Endothelial cell of umbilical vein (primary cell): ENCODE measurements around the gene BBX. TPM values are rescaled to one million over a fixed set of nuclear protein-coding genes. Genes with fewer than 3 reads are reported as not detected.

Experiments
- BruUV-seq: library from RNA; stranded (reverse); fragments of 400-500 nt; replicated peaks from 2 replicates; lab custom pipeline; 2021; lab: Mats Ljungman, UMichigan
- CTCF ChIA-PET: fragments of 300-600, 350-600 bp; sonication (Branson Sonifier 250); formaldehyde crosslinking; loops from one replicate; lab custom pipeline; 2021; ENCODE audit warnings: antibody characterized with exemption, inconsistent platforms; lab: Charles Lee
- POLR2A ChIA-PET: fragments of 300-600, 350-600 bp; sonication (Branson Sonifier 250); formaldehyde crosslinking; loops from one replicate; lab custom pipeline; 2021; ENCODE audit warnings: antibody characterized with exemption, inconsistent platforms; lab: Charles Lee
- DNase-seq: peaks from one replicate; pipeline ENCODE4 v3.0.0-alpha.2; 2011; ENCODE audit warnings: low read depth, low spot score
- FAIRE-seq: peaks from 2 replicates; lab custom pipeline; 2011; peaks lifted over from hg19 to GRCh38; lab: Jason Lieb, UNC
- H2AFZ ChIP-seq: 2 replicates; pipeline ENCODE4 v1.6.0; 2012; ENCODE audit warnings: low read depth, low read length, control low read depth, inconsistent platforms
- H3K27ac ChIP-seq: 2 replicates; pipeline ENCODE4 v1.5.1; 2011; ENCODE audit warnings: low read depth, mild to moderate bottlenecking, control low read depth, low read length, moderate library complexity; ENCODE audit not compliant: insufficient read depth
- H3K27me3 ChIP-seq, 2 experiments: 2 replicates each; pipeline versions ENCODE4 v1.6.0 to v1.6.1; 2011; ENCODE audit warnings: low read length in 2 of 2, mixed read lengths in 1 of 2; ENCODE audit not compliant: control insufficient read depth in 2 of 2, insufficient read depth in 2 of 2
- H3K36me3 ChIP-seq, 2 experiments: 2 replicates in 1 of 2; 3 replicates in 1 of 2; pipeline ENCODE4 v1.5.1; 2011; ENCODE audit warnings: low read length in 2 of 2, mild to moderate bottlenecking in 1 of 2, moderate library complexity in 1 of 2; ENCODE audit not compliant: control insufficient read depth in 2 of 2, insufficient read depth in 2 of 2; ENCODE audit errors: extremely low read depth in 1 of 2
- H3K4me1 ChIP-seq: 3 replicates; pipeline ENCODE4 v1.5.1; 2011; ENCODE audit warnings: mild to moderate bottlenecking, low read length; ENCODE audit not compliant: control insufficient read depth, insufficient read depth; ENCODE audit errors: extremely low read depth
- H3K4me2 ChIP-seq: 2 replicates; pipeline ENCODE4 v1.6.1; 2011; ENCODE audit warnings: low read length, control low read depth, mixed read lengths; ENCODE audit not compliant: insufficient read depth
- H3K4me3 ChIP-seq, 3 experiments: fragments of 200-600 bp in 1 of 3; sonication (generic), shearing (Covaris generic) in 1 of 3; replicated peaks in 1 of 3; 2 replicates each; pipeline ENCODE4 v1.5.1; 2011 to 2016; ENCODE audit warnings: control low read depth in 3 of 3, low read length in 3 of 3, mild to moderate bottlenecking in 2 of 3, inconsistent platforms in 1 of 3, low read depth in 1 of 3, moderate library complexity in 1 of 3; ENCODE audit not compliant: insufficient read depth in 1 of 3
- H3K79me2 ChIP-seq: 2 replicates; pipeline ENCODE4 v1.6.0; 2012; ENCODE audit warnings: low read length, inconsistent platforms; ENCODE audit not compliant: control insufficient read depth, insufficient read depth
- H3K9ac ChIP-seq: replicated peaks from 2 replicates; pipeline ENCODE3; 2011; ENCODE audit warnings: low read length, control low read depth; ENCODE audit not compliant: insufficient read depth; ENCODE audit errors: extremely low read depth
- H3K9me1 ChIP-seq: replicated peaks from 3 replicates; pipeline ENCODE4 v1.6.0; 2011; ENCODE audit warnings: mild to moderate bottlenecking, low read length; ENCODE audit not compliant: control insufficient read depth, insufficient read depth; ENCODE audit errors: extremely low read depth
- H3K9me3 ChIP-seq: replicated peaks from 2 replicates; pipeline ENCODE4 v1.5.1; 2012; ENCODE audit warnings: low read length, inconsistent platforms; ENCODE audit not compliant: control insufficient read depth, insufficient read depth
- H4K20me1 ChIP-seq: replicated peaks from 2 replicates; pipeline ENCODE3; 2011; ENCODE audit warnings: mild to moderate bottlenecking, low read length; ENCODE audit not compliant: control insufficient read depth, insufficient read depth; ENCODE audit errors: extremely low read depth
- CTCF ChIP-seq, 2 donors: IDR thresholded peaks; 1 replicate in 1 of 2; 2 replicates in 1 of 2; pipeline ENCODE4 v1.5.1; 2011; ENCODE audit warnings: low read length in 2 of 2, mild to moderate bottlenecking in 2 of 2, moderate library complexity in 2 of 2, control low read depth in 1 of 2, inconsistent platforms in 1 of 2, low read depth in 1 of 2; ENCODE audit not compliant: insufficient read depth in 1 of 2; ENCODE audit errors: extremely low read depth in 1 of 2
- EZH2 ChIP-seq: IDR thresholded peaks from 2 replicates; pipeline ENCODE4 v1.6.1; 2012; ENCODE audit warnings: borderline replicate concordance, low read depth, mild to moderate bottlenecking, moderate library complexity, low read length, inconsistent platforms; ENCODE audit not compliant: severe bottlenecking
- FOS ChIP-seq: IDR thresholded peaks from 2 replicates; pipeline ENCODE4 v1.6.1; 2011; ENCODE audit warnings: mild to moderate bottlenecking, low read length, moderate library complexity, borderline replicate concordance; ENCODE audit not compliant: insufficient read depth
- GATA2 ChIP-seq: IDR thresholded peaks from 2 replicates; pipeline ENCODE4 v1.7.0; 2011; ENCODE audit warnings: low read depth, mild to moderate bottlenecking, moderate library complexity, mixed read lengths, low read length; ENCODE audit not compliant: insufficient read length, insufficient read depth
- JUN ChIP-seq: IDR thresholded peaks from 2 replicates; pipeline ENCODE4 v1.6.1; 2011; ENCODE audit warnings: borderline replicate concordance, low read depth; ENCODE audit not compliant: insufficient read length, insufficient read depth
- MAX ChIP-seq: IDR thresholded peaks from 2 replicates; pipeline ENCODE4 v1.6.1; 2011; ENCODE audit not compliant: insufficient read depth, insufficient read length
- MYC ChIP-seq: IDR thresholded peaks from one replicate; pipeline ENCODE4 v1.6.1; 2011; ENCODE audit warnings: mild to moderate bottlenecking, low read depth, low read length
- POLR2A ChIP-seq: IDR thresholded peaks from 2 replicates; pipeline ENCODE4 v1.6.1; 2012; ENCODE audit warnings: low read depth, mild to moderate bottlenecking, control low read depth, low read length
- POLR2AphosphoS5 ChIP-seq: IDR thresholded peaks from 2 replicates; pipeline ENCODE4 v1.6.1; 2012; ENCODE audit warnings: low read depth, mild to moderate bottlenecking, control low read depth, low read length, moderate library complexity; ENCODE audit not compliant: insufficient read depth
- dilution Hi-C: fragments of 300-500 bp; cut with MboI; formaldehyde crosslinking; loops from one replicate; pipeline ENCODE4 v1.15.0; 2019; ENCODE audit warnings: low sequenced_read_pairs; ENCODE audit not compliant: extremely low pct_ligation_motif_present
- intact Hi-C: fragments of 100-400 bp; cut with micrococcal nuclease; formaldehyde crosslinking; loops from one replicate; pipeline ENCODE4 v1.10.0; 2022
- polyA plus RNA-seq, 4 experiments: library from polyadenylated mRNA; depleted of rRNA in 3 of 4; stranded (reverse) in 3 of 4; unstranded in 1 of 4; fragments of >200 nt; gene quantifications; 2 replicates each; pipeline versions ENCODE4 v1.2.1 to v1.2.3, GENCODE V29; 2011 to 2012; ENCODE audit warnings: missing spikeins in 1 of 4
- total RNA-seq: library from RNA; stranded (reverse); gene quantifications from 2 replicates; pipeline ENCODE4 v1.2.3, GENCODE V29; 2021

The BBX gene
- total and polyA plus RNA-seq, 2 donors (not counting 3 experiments of a cell fraction or from before 2014, with no cell fraction given) = 21.4 to 43.4 TPM

- no peak for TF ChIP-seq JUN
- no peak for TF ChIP-seq MAX
- TF ChIP-seq MYC = no peak
- TF ChIP-seq POLR2AphosphoS5 = no peak
- TF ChIP-seq FOS = no peak
- TF ChIP-seq POLR2A = no peak
- no peak for TF ChIP-seq EZH2
- no peak for TF ChIP-seq GATA2
- no peak for TF ChIP-seq CTCF (IDR thresholded peaks at IDR 0.05; ENCODE audit: extremely low read depth in 1 of 2, insufficient read depth in 1 of 2, low read depth in 1 of 2, low read length in 2 of 2)
- FAIRE-seq (no peak), DNase-seq (no peak)
- Histone ChIP-seq H4K20me1 (no peaks in the 10 kb centered on the region), H3K27me3 (peaks cover 0 to 2% of the 10 kb centered on the region in 2 experiments), H3K4me3 (no peak overlapping the region), H3K27ac (no peak overlapping the region), H3K4me1 (no peaks in the 10 kb centered on the region), H3K9me1 (no peaks in the 10 kb centered on the region), H2AFZ (no peak overlapping the region), H3K36me3 (no peaks in the 10 kb centered on the region), H3K79me2 (no peaks in the 10 kb centered on the region), H3K9ac (no peak overlapping the region), H3K9me3 (no peaks in the 10 kb centered on the region), H3K4me2 (no peak overlapping the region)
- POLR2A ChIA-PET = no interaction called here
- intact Hi-C loops = no loop called here
- no TSS peak for BruUV-seq
- dilution Hi-C loops = no loop called here
- CTCF ChIA-PET = interaction anchor here (0.6 to 1.8 kb wide), 4 partner anchors 8 to 264 kb away, joined by 3 to 7 read pairs (median 3); no protein-coding TSS in a partner anchor
Measured at GRCh38 chr3:107837895-107838612, 315.3 kb downstream of the BBX start.
